HEK293T (cell line): Measurements from ENCODE around the gene TSPAN9.

Experiments
- CTCF ChIA-PET: fragments of 350-600 bp; formaldehyde crosslinking; extraction: SDS; loops from one replicate; lab custom pipeline; 2021; ENCODE audit warnings: antibody characterized with exemption, inconsistent platforms; lab: Yijun Ruan, JAX
- POLR2A ChIA-PET: fragments of 350-600 bp; formaldehyde crosslinking; extraction: SDS; loops from one replicate; lab custom pipeline; 2020; ENCODE audit warnings: antibody characterized with exemption, inconsistent platforms; lab: Yijun Ruan, JAX
- DNase-seq: peaks from one replicate; pipeline ENCODE4 v3.0.0; 2012; ENCODE audit warnings: mixed read lengths; ENCODE audit errors: extremely low spot score
- ARNT ChIP-seq: fragments of 450-650 bp; IDR thresholded peaks from 2 replicates; pipeline ENCODE4 v1.6.1; 2017; ENCODE audit warnings: mild to moderate bottlenecking
- BHLHE40 ChIP-seq: fragments of 450-650 bp; IDR thresholded peaks from 2 replicates; pipeline ENCODE4 v1.6.1; 2016; ENCODE audit warnings: mild to moderate bottlenecking, moderate library complexity, borderline replicate concordance
- CTBP1 ChIP-seq: fragments of 450-650 bp; IDR thresholded peaks from 2 replicates; pipeline ENCODE4 v1.6.1; 2016; ENCODE audit warnings: borderline replicate concordance
- ELF4 ChIP-seq: fragments of 450-650 bp; IDR thresholded peaks from 2 replicates; pipeline ENCODE4 v1.6.1; 2017; ENCODE audit warnings: antibody characterized with exemption
- FOXA1 ChIP-seq: fragments of 450-650 bp; IDR thresholded peaks from 2 replicates; pipeline ENCODE4 v1.6.1; 2016; ENCODE audit warnings: mild to moderate bottlenecking
- FOXK2 ChIP-seq: fragments of 450-650 bp; IDR thresholded peaks from 2 replicates; pipeline ENCODE4 v1.6.1; 2016; ENCODE audit warnings: mild to moderate bottlenecking
- FOXM1 ChIP-seq: fragments of 450-650 bp; IDR thresholded peaks from 2 replicates; pipeline ENCODE4 v1.6.1; 2017; ENCODE audit warnings: mild to moderate bottlenecking, borderline replicate concordance
- HDGF ChIP-seq: fragments of 450-650 bp; IDR thresholded peaks from 2 replicates; pipeline ENCODE4 v1.6.1; 2017; ENCODE audit warnings: antibody characterized with exemption, borderline replicate concordance
- L3MBTL2 ChIP-seq: fragments of 450-650 bp; conservative IDR thresholded peaks from 2 replicates; pipeline ENCODE4 v1.6.1; 2016; ENCODE audit warnings: mild to moderate bottlenecking
- LEF1 ChIP-seq: fragments of 450-650 bp; IDR thresholded peaks from 2 replicates; pipeline ENCODE4 v1.6.1; 2017; ENCODE audit warnings: mild to moderate bottlenecking, borderline replicate concordance
- NFRKB ChIP-seq: fragments of 450-650 bp; IDR thresholded peaks from 2 replicates; pipeline ENCODE4 v1.6.1; 2016; ENCODE audit warnings: mild to moderate bottlenecking, moderate library complexity
- SP1 ChIP-seq: fragments of 450-650 bp; IDR thresholded peaks from 2 replicates; pipeline ENCODE4 v1.6.1; 2017
- SUZ12 ChIP-seq: fragments of 450-650 bp; IDR thresholded peaks from 2 replicates; pipeline ENCODE4 v1.6.1; 2016; ENCODE audit warnings: mild to moderate bottlenecking
- TARDBP ChIP-seq: fragments of 450-650 bp; IDR thresholded peaks from 2 replicates; pipeline ENCODE4 v1.6.1; 2016
- ZNF384 ChIP-seq: fragments of 450-650 bp; IDR thresholded peaks from 2 replicates; pipeline ENCODE4 v1.6.1; 2016
- TF ChIP-seq, protein P1 (sequence below): fragments of 450-650 bp; IDR thresholded peaks from 2 replicates; pipeline ENCODE4 v1.6.1; 2016

Gene TSPAN9

DNA sequence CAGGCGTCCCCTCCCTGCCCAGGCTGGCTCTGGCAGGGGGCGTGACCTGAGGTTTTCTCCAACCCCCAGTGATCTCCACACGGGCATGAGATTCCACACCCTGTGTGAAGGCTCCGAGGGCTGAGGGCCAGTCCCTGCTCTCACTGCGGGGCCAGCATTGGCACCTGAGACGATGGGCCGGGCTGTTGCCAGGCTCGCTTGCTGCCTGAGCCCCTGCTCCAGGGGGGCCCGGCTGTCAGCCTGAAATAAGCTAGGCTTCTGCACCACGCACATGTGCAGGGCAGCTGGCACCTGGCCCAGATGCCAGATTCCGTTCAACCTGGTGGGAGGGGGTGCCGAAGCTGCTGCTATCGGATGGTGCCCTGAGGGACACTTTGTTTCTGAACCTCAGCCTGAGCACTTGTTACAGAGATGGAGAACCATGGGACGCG, 217.3 kb downstream of the TSPAN9 start:
- DNase-seq = no peak
- TF ChIP-seq ZNF384 (no peak), FOXA1 (no peak), BHLHE40 (no peak), FOXK2 (no peak), NFRKB (no peak), TARDBP (no peak), CTBP1 (no peak), SUZ12 (no peak), ELF4 (no peak), HDGF (no peak), LEF1 (no peak), L3MBTL2 (no peak), FOXM1 (no peak), SP1 (no peak), ARNT (no peak)
- TF ChIP-seq, protein P1, sequence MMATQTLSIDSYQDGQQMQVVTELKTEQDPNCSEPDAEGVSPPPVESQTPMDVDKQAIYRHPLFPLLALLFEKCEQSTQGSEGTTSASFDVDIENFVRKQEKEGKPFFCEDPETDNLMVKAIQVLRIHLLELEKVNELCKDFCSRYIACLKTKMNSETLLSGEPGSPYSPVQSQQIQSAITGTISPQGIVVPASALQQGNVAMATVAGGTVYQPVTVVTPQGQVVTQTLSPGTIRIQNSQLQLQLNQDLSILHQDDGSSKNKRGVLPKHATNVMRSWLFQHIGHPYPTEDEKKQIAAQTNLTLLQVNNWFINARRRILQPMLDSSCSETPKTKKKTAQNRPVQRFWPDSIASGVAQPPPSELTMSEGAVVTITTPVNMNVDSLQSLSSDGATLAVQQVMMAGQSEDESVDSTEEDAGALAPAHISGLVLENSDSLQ = no peak
- CTCF ChIA-PET = no interaction called here
- POLR2A ChIA-PET = no interaction called here

DNA sequence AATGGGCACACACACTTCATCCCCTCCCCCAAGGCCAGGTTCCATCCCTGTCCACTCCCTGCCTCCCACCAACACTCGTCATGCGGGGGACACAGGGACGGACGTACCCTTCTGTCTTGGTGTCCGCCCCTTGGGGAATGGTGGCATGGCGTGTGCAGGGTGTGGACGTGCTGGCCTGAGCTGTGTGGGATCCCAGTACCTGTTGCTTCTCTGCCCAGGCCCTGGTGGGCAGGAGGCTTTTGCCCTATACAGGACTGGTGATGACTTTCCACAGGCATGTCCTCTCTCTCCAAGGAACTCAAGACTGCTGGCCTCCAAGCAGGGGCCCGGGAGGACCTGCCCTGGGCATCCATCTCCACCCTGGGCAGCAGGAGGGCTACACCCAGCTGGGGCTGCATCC, 218.0 kb downstream of the TSPAN9 start:
- no peak for DNase-seq
- ChIA-PET CTCF (no interaction called here), POLR2A (no interaction called here)
- TF ChIP-seq NFRKB = no peak
- TF ChIP-seq SUZ12 = no peak

DNA sequence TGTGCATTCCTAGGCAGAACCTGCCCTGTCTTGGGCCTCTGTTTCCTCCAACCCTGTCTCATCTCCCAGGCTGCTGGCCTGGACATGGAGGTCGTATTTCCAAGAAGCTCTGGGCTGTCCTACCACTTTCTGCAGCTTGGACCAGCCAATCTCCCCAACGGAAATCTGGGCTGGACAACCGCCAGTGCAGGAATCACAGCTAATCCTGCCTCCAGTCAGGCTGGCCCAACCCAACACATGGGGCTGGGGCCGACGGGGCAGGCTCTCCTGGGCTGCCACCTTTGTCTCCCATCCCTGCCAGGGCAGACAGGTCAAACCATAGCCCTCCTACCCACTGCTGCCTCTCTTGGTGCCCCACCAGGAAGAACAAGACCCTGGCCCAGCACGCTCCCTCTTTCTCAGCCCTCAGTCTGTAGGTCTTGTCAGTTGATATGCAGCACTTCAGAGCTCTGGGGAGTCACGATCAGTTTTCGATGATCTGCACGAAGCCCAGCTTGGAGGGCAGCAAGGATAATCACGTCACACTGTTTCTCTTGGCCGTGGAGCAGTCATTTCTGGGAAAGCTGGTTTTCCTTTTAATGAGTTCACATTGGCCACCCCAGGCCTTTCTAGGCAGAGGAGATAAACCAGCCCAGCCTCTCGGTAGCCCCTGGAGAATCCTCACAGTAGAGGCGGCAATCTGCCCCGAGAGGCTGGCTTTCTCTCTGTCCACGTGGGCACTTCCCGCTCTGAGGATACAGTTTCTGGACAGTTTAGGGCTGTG, 218.6 kb downstream of the TSPAN9 start:
- CTCF ChIA-PET = no interaction called here
- TF ChIP-seq LEF1 (no peak), TARDBP (no peak), ZNF384 (no peak)
- TF ChIP-seq, protein P1 = no peak
- DNase-seq = no peak
- POLR2A ChIA-PET = no interaction called here

DNA sequence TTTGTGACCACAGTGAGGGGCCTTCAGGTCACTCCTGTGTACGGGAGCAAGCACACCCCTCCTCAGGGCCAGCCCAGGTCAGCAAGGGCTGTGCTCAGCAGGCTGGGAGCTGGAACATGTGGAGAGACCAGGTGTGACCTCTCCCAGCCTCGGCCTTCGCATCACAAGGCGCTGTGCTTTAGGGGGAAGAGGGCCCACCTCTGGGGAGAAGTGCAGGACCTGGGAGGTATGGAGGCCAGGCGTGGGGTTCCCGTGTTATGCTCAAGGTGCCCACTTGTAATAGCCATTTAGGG, 219.2 kb downstream of the TSPAN9 start:
- ChIA-PET CTCF (no interaction called here), POLR2A (no interaction called here)
- DNase-seq = no peak
- TF ChIP-seq ELF4 = no peak
- no peak for TF ChIP-seq TARDBP
- TF ChIP-seq CTBP1 = no peak
- TF ChIP-seq BHLHE40 = no peak
- TF ChIP-seq, protein P1 = no peak
- TF ChIP-seq SUZ12 = no peak
- no peak for TF ChIP-seq FOXK2
- no peak for TF ChIP-seq SP1
- TF ChIP-seq FOXA1 = no peak
- TF ChIP-seq HDGF = no peak
- TF ChIP-seq L3MBTL2 = no peak

DNA sequence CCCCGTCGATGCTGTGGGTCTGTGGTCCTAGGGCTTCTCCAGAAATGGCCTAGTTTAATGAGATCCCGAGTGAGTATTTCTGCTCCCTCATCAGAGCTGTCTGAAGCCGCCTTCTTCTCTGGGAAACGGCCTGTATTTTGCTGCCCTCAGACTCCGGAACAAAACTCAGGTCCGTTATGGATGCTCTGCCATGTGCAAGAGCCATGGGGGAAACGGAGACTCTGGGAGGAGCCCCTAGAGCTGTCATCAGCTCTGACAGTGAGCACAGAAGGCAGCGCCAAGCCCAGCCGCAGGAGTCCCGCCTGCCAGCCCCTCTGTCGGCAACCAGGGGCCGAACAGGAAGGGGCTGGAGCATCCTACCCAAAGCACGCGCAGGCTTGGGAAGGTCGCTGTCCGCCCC, 221.4 kb downstream of the TSPAN9 start:
- POLR2A ChIA-PET = no interaction called here
- CTCF ChIA-PET = interaction anchor here (1.0 to 4.3 kb wide), 5 partner anchors 10 to 506 kb away, joined by 6 to 38 read pairs (median 25); no protein-coding TSS in a partner anchor
- no peak for DNase-seq
- no peak for TF ChIP-seq CTBP1

DNA sequence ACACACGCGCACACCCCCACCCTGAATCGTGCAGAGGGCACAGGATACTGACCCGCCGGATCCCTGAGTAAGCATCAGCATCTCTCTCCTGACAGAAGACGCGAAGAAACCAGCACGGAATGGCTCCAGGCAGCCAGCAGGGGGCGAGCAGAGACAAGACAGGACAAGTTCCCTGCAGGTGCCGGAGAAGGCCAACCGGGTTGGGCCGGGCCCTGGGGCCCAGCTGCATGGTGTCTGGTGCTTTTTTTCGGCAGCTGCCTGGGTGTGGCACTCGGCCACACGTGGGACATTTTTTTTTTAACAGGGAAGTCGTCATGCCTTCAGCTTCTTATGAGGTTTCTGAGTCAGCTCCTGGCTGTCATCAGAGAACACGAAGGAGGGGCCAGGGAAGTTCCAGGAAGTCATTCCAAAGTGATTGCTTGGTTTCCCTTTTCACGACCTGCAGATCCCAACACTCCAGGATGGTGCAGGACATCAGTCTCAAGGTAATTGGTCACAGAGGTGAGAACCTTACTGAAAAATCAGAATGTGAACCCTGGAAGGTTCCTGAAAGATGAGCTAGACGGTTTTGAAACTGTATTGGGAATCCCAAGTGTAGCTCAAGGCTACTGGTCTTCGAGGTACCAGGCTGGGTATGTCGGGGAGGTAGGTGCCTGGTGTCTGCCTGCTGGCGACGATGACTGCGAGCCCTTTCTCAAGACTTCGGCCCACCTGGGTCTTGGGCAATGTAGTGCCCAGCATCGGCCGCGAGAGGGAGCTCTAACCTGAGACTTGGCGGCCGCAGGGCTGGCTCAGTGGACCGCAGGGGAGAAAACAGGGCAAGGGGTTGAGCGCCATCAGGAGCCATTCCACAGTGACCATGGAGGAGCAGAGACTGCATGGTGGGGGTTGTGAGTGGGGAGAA, 223.0 kb downstream of the TSPAN9 start:
- ChIA-PET CTCF (interaction anchor here (0.6 to 4.3 kb wide), 57 partner anchors 10 to 976 kb away, joined by 3 to 38 read pairs (median 4); partner anchors contain the start of gene CRACR2A), POLR2A (no interaction called here)
- peak; percentile 83 for DNase-seq
- TF ChIP-seq FOXM1 (no peak), FOXA1 (no peak), ZNF384 (no peak), L3MBTL2 (no peak), FOXK2 (no peak), BHLHE40 (no peak), ARNT (no peak), SP1 (no peak), LEF1 (no peak), NFRKB (no peak), ELF4 (no peak), SUZ12 (no peak), HDGF (no peak), TARDBP (no peak), CTBP1 (no peak)
- TF ChIP-seq, protein P1 = no peak
